NCI-H1105 (cell line): ENCODE results near the gene IRF4.

Experiments
- DNase-seq: peaks from one replicate; lab custom pipeline; 2025; lab: John Stamatoyannopoulos, UW

Gene IRF4

GRCh38 chr6:398558-399078, 7.1 kb downstream of the IRF4 start:
- no peak for DNase-seq

GRCh38 chr6:399785-400534, 8.4 kb downstream of the IRF4 start:
- DNase-seq = no peak

- no peak for DNase-seq
Measured at GRCh38 chr6:400815-401214, 9.3 kb downstream of the IRF4 start.

GRCh38 chr6:401239-401993, 9.9 kb downstream of the IRF4 start:
- DNase-seq = no peak

GRCh38 chr6:401994-402640, 10.6 kb downstream of the IRF4 start:
- no peak for DNase-seq

- no peak for DNase-seq
Measured at GRCh38 chr6:402901-403658, 11.5 kb downstream of the IRF4 start.

GRCh38 chr6:403659-404655, 12.4 kb downstream of the IRF4 start:
- DNase-seq = no peak

- DNase-seq = no peak
Measured at GRCh38 chr6:404685-405423, 13.3 kb downstream of the IRF4 start.

- DNase-seq = no peak
Measured at GRCh38 chr6:408148-408547, 16.6 kb downstream of the IRF4 start.

- DNase-seq = no peak
Measured at GRCh38 chr6:408599-409102, 17.1 kb downstream of the IRF4 start.

- DNase-seq = no peak
Measured at GRCh38 chr6:409370-409972, 17.9 kb downstream of the IRF4 start.

GRCh38 chr6:410555-411395, 19.2 kb downstream of the IRF4 start:
- DNase-seq = no peak

- DNase-seq = no peak
Measured at GRCh38 chr6:411402-412145, 20.0 kb downstream of the IRF4 start.

GRCh38 chr6:412146-412886, 20.8 kb downstream of the IRF4 start:
- no peak for DNase-seq

GRCh38 chr6:414447-414846, 22.9 kb downstream of the IRF4 start:
- DNase-seq = no peak

GRCh38 chr6:415087-415486, 23.5 kb downstream of the IRF4 start:
- no peak for DNase-seq

GRCh38 chr6:421211-421610, 29.7 kb downstream of the IRF4 start:
- DNase-seq = no peak
